Activated CD4-positive, alpha-beta memory T cell treated with anti-CD3 and anti-CD28 coated beads, Interleukin-2, amount 10 ng/mL, durations not matched to agents 7 days and 5 days (primary cell): ENCODE data around the gene RAB26. TPM values are rescaled to one million over a fixed set of nuclear protein-coding genes. Genes with fewer than 3 reads are reported as not detected.
A peak's percentile ranks its signal among the peaks of the same experiment; 100 is the strongest.

Source experiments
- CTCF ChIA-PET: fragments of 350-600 bp; sonication (Branson Sonifier 250); formaldehyde crosslinking; loops from one replicate; lab custom pipeline; 2021; ENCODE audit warnings: antibody characterized with exemption, inconsistent platforms; lab: Charles Lee
- POLR2A ChIA-PET: fragments of 350-600 bp; sonication (Branson Sonifier 250); formaldehyde crosslinking; loops from one replicate; lab custom pipeline; 2021; ENCODE audit warnings: antibody characterized with exemption; lab: Charles Lee
- DNase-seq: peaks from one replicate; pipeline ENCODE4 v3.0.0-alpha.2; 2020
- H3K27ac Mint-ChIP-seq: one replicate; pipeline ENCODE4 v1.8.0; 2021; ENCODE audit warnings: mild to moderate bottlenecking, mixed read lengths
- H3K27me3 Mint-ChIP-seq: one replicate; pipeline ENCODE4 v1.8.0; 2021; ENCODE audit warnings: mixed read lengths
- H3K36me3 Mint-ChIP-seq: one replicate; pipeline ENCODE4 v1.8.0; 2021; ENCODE audit warnings: low read depth, mixed read lengths
- H3K4me1 Mint-ChIP-seq: one replicate; pipeline ENCODE4 v1.8.0; 2021; ENCODE audit warnings: mixed read lengths
- H3K4me3 Mint-ChIP-seq: one replicate; pipeline ENCODE4 v1.8.0; 2021; ENCODE audit warnings: mild to moderate bottlenecking, mixed read lengths
- H3K9me3 Mint-ChIP-seq: one replicate; pipeline ENCODE4 v1.8.0; 2021; ENCODE audit warnings: mixed read lengths
- total RNA-seq, 2 experiments: library from RNA; stranded (reverse); gene quantifications; one replicate each; pipeline ENCODE4 v1.2.3, GENCODE V29; 2021

RAB26 gene
- total RNA-seq, 2 experiments from 2014 or later: 0.83 to 1.1 TPM

- no peaks in the 10 kb centered on the region for H3K27me3 Mint-ChIP-seq
- POLR2A ChIA-PET: no interaction called here
- CTCF ChIA-PET: interaction anchor here (1.0 kb wide), 1 partner anchor 10 kb away, joined by 3 read pairs; no protein-coding TSS in a partner anchor
- no peak for DNase-seq
- H3K4me1 Mint-ChIP-seq: no peaks in the 10 kb centered on the region
- H3K36me3 Mint-ChIP-seq: no peaks in the 10 kb centered on the region
- no peaks in the 10 kb centered on the region for H3K9me3 Mint-ChIP-seq
- H3K4me3 Mint-ChIP-seq: no peak overlapping the region
- no peak overlapping the region for H3K27ac Mint-ChIP-seq
These were observed 36.5 kb downstream of the RAB26 start for GRCh38 chr16:2184962-2185361.

- DNase-seq: no peak
- H3K9me3 Mint-ChIP-seq: no peaks in the 10 kb centered on the region
- POLR2A ChIA-PET: no interaction called here
- no peak overlapping the region for H3K4me3 Mint-ChIP-seq
- H3K27me3 Mint-ChIP-seq: no peaks in the 10 kb centered on the region
- no peaks in the 10 kb centered on the region for H3K4me1 Mint-ChIP-seq
- no peak overlapping the region for H3K27ac Mint-ChIP-seq
- CTCF ChIA-PET: interaction anchor here (1.0 kb wide), 1 partner anchor 9 kb away, joined by 3 read pairs; no protein-coding TSS in a partner anchor
- H3K36me3 Mint-ChIP-seq: no peaks in the 10 kb centered on the region
These were observed 37.6 kb downstream of the RAB26 start for GRCh38 chr16:2186064-2186463.

- ChIA-PET CTCF (no interaction called here), POLR2A (no interaction called here)
- Mint-ChIP-seq H3K9me3 (no peaks in the 10 kb centered on the region), H3K36me3 (no peaks in the 10 kb centered on the region), H3K4me1 (no peaks in the 10 kb centered on the region), H3K27ac (no peak overlapping the region), H3K4me3 (no peak overlapping the region), H3K27me3 (no peaks in the 10 kb centered on the region)
- no peak for DNase-seq
These were observed 38.1 kb downstream of the RAB26 start for GRCh38 chr16:2186505-2186904.

- ChIA-PET CTCF (no interaction called here), POLR2A (no interaction called here)
- Mint-ChIP-seq H3K9me3 (no peaks in the 10 kb centered on the region), H3K27ac (no peak overlapping the region), H3K27me3 (no peaks in the 10 kb centered on the region), H3K4me3 (no peak overlapping the region), H3K36me3 (no peaks in the 10 kb centered on the region), H3K4me1 (no peaks in the 10 kb centered on the region)
- no peak for DNase-seq
These were observed 38.8 kb downstream of the RAB26 start for GRCh38 chr16:2187212-2187611.

GRCh38 chr16:2188395-2188794 is 40.0 kb downstream of the RAB26 start:
- no peaks in the 10 kb centered on the region for H3K4me1 Mint-ChIP-seq
- no peak for DNase-seq
- CTCF ChIA-PET: interaction anchor here (0.6 kb wide), 1 partner anchor 365 kb away, joined by 4 read pairs; no protein-coding TSS in a partner anchor
- H3K4me3 Mint-ChIP-seq: no peak overlapping the region
- POLR2A ChIA-PET: no interaction called here
- H3K27me3 Mint-ChIP-seq: peaks cover 4% of the 10 kb centered on the region
- no peaks in the 10 kb centered on the region for H3K9me3 Mint-ChIP-seq
- no peaks in the 10 kb centered on the region for H3K36me3 Mint-ChIP-seq
- no peak overlapping the region for H3K27ac Mint-ChIP-seq

GRCh38 chr16:2189252-2189893 is 40.9 kb downstream of the RAB26 start:
- H3K4me1 Mint-ChIP-seq: no peaks in the 10 kb centered on the region
- H3K27me3 Mint-ChIP-seq: peaks cover 8% of the 10 kb centered on the region
- CTCF ChIA-PET: no interaction called here
- POLR2A ChIA-PET: no interaction called here
- no peaks in the 10 kb centered on the region for H3K36me3 Mint-ChIP-seq
- H3K27ac Mint-ChIP-seq: no peak overlapping the region
- H3K4me3 Mint-ChIP-seq: no peak overlapping the region
- no peaks in the 10 kb centered on the region for H3K9me3 Mint-ChIP-seq
- DNase-seq: no peak

- no peak for DNase-seq
- H3K4me3 Mint-ChIP-seq: no peak overlapping the region
- no peaks in the 10 kb centered on the region for H3K9me3 Mint-ChIP-seq
- H3K4me1 Mint-ChIP-seq: peaks cover 3% of the 10 kb centered on the region
- no peaks in the 10 kb centered on the region for H3K36me3 Mint-ChIP-seq
- H3K27ac Mint-ChIP-seq: no peak overlapping the region
- ChIA-PET POLR2A (no interaction called here), CTCF (no interaction called here)
- H3K27me3 Mint-ChIP-seq: peaks cover 15% of the 10 kb centered on the region
These were observed 41.7 kb downstream of the RAB26 start for GRCh38 chr16:2190002-2190658.

- H3K27ac Mint-ChIP-seq: no peak overlapping the region
- H3K36me3 Mint-ChIP-seq: no peaks in the 10 kb centered on the region
- ChIA-PET POLR2A (interaction anchor here (0.6 kb wide), 1 partner anchor 339 kb away, joined by 3 read pairs; no protein-coding TSS in a partner anchor), CTCF (no interaction called here)
- peaks cover 21% of the 10 kb centered on the region for H3K27me3 Mint-ChIP-seq
- no peaks in the 10 kb centered on the region for H3K9me3 Mint-ChIP-seq
- peaks cover 3% of the 10 kb centered on the region for H3K4me1 Mint-ChIP-seq
- DNase-seq: no peak
- H3K4me3 Mint-ChIP-seq: no peak overlapping the region
These were observed 42.4 kb downstream of the RAB26 start for GRCh38 chr16:2190659-2191445.

GRCh38 chr16:2191446-2191706 is 43.0 kb downstream of the RAB26 start:
- H3K9me3 Mint-ChIP-seq: no peaks in the 10 kb centered on the region
- H3K4me3 Mint-ChIP-seq: no peak overlapping the region
- peaks cover 21% of the 10 kb centered on the region for H3K27me3 Mint-ChIP-seq
- no peak for DNase-seq
- no peak overlapping the region for H3K27ac Mint-ChIP-seq
- H3K4me1 Mint-ChIP-seq: peaks cover 3% of the 10 kb centered on the region
- no peaks in the 10 kb centered on the region for H3K36me3 Mint-ChIP-seq
- CTCF ChIA-PET: no interaction called here
- POLR2A ChIA-PET: interaction anchor here (0.6 kb wide), 1 partner anchor 338 kb away, joined by 3 read pairs; no protein-coding TSS in a partner anchor

- POLR2A ChIA-PET: interaction anchor here (0.8 to 3.1 kb wide), 5 partner anchors 11 to 57 kb away, joined by 3 to 18 read pairs (median 6); partner anchors contain the start of genes ECI1, MLST8, PGP and TRAF7
- H3K4me3 Mint-ChIP-seq: no peak overlapping the region
- H3K4me1 Mint-ChIP-seq: peaks cover 3% of the 10 kb centered on the region
- CTCF ChIA-PET: interaction anchor here (0.5 to 2.0 kb wide), 8 partner anchors 9 to 307 kb away, joined by 3 to 15 read pairs (median 4); partner anchors contain the start of gene ECI1
- no peaks in the 10 kb centered on the region for H3K36me3 Mint-ChIP-seq
- H3K27ac Mint-ChIP-seq: no peak overlapping the region
- DNase-seq: no peak
- H3K27me3 Mint-ChIP-seq: peaks cover 43% of the 10 kb centered on the region
- H3K9me3 Mint-ChIP-seq: no peaks in the 10 kb centered on the region
These were observed 45.9 kb downstream of the RAB26 start for GRCh38 chr16:2194166-2194834.

- H3K4me1 Mint-ChIP-seq: peaks cover 3% of the 10 kb centered on the region
- H3K36me3 Mint-ChIP-seq: no peaks in the 10 kb centered on the region
- ChIA-PET CTCF (interaction anchor here (0.5 to 2.0 kb wide), 9 partner anchors 9 to 306 kb away, joined by 3 to 15 read pairs (median 4); partner anchors contain the start of genes ECI1 and TRAF7), POLR2A (interaction anchor here (1.4 to 3.1 kb wide), 4 partner anchors 10 to 57 kb away, joined by 4 to 18 read pairs (median 6); partner anchors contain the start of genes ECI1, MLST8, PGP and TRAF7)
- no peak overlapping the region for H3K27ac Mint-ChIP-seq
- H3K9me3 Mint-ChIP-seq: no peaks in the 10 kb centered on the region
- peaks cover 43% of the 10 kb centered on the region for H3K27me3 Mint-ChIP-seq
- peak; percentile 55 for DNase-seq
- H3K4me3 Mint-ChIP-seq: no peak overlapping the region
These were observed 46.5 kb downstream of the RAB26 start for GRCh38 chr16:2194852-2195321.
